ENCODE data around the gene MAP7D1. TPM values are rescaled to one million over a fixed set of nuclear protein-coding genes. Genes with fewer than 3 reads are reported as not detected.
"Not testable (repeated sequence)": the region's sequence is repeated elsewhere in the genome, so short reads cannot be mapped to it uniquely, and the experiment has no call there.

The MAP7D1 gene
- total RNA-seq, 4 donors from 2014 or later: 376 to 967 (median 474) TPM

GRCh38 chr1:36211841-36212240, 55.9 kb downstream of the MAP7D1 start:
- H3K4me3 ChIP-seq: no peak overlapping the region
- no peaks in the 10 kb centered on the region for H3K9me3 ChIP-seq
- H3K27me3 ChIP-seq: no peaks in the 10 kb centered on the region
- no peaks in the 10 kb centered on the region for H3K36me3 ChIP-seq
- H3K27ac ChIP-seq: peak overlapping the region in 1 of 4 donors; percentile 26
- ATAC-seq: no peak
- no peak for DNase-seq
- no peak for TF ChIP-seq CTCF (IDR thresholded peaks at IDR 0.05 in 4 of 5, conservative IDR thresholded peaks at IDR 0.05 in 1 of 5)
- peaks cover 18 to 30% of the 10 kb centered on the region in 2 donors for H3K4me1 ChIP-seq
- intact Hi-C loops (cut with DNase I; ENCODE audit: low total_unique reads) (no loop called here), in situ Hi-C loops (cut with MboI; ENCODE audit: low sequenced_read_pairs in 4 of 4) (no loop called here)

GRCh38 chr1:36212782-36213181, 56.8 kb downstream of the MAP7D1 start:
- Histone ChIP-seq H3K4me1 (peaks cover 9 to 20% of the 10 kb centered on the region in 2 donors), H3K27ac (no peak overlapping the region), H3K27me3 (no peaks in the 10 kb centered on the region), H3K4me3 (no peak overlapping the region), H3K9me3 (no peaks in the 10 kb centered on the region), H3K36me3 (no peaks in the 10 kb centered on the region)
- ATAC-seq (no peak), DNase-seq (no peak)
- TF ChIP-seq CTCF (IDR thresholded peaks at IDR 0.05 in 4 of 5, conservative IDR thresholded peaks at IDR 0.05 in 1 of 5) (no peak), POLR2A (IDR thresholded peaks at IDR 0.05) (no peak)
- intact Hi-C loops (cut with DNase I; ENCODE audit: low total_unique reads): no loop called here
- in situ Hi-C loops (cut with MboI; ENCODE audit: low sequenced_read_pairs in 4 of 4): no loop called here

GRCh38 chr1:36217670-36218069, 61.7 kb downstream of the MAP7D1 start:
- peaks cover 0 to 2% of the 10 kb centered on the region in 2 donors for H3K4me1 ChIP-seq
- no peak for DNase-seq
- in situ Hi-C loops (cut with MboI; ENCODE audit: low sequenced_read_pairs in 4 of 4): no loop called here
- intact Hi-C loops (cut with DNase I; ENCODE audit: low total_unique reads): no loop called here
- no peak overlapping the region for H3K4me3 ChIP-seq
- TF ChIP-seq CTCF (IDR thresholded peaks at IDR 0.05 in 4 of 5, conservative IDR thresholded peaks at IDR 0.05 in 1 of 5) (peak in 3 of 5 experiments; percentile 24 to 50 (median 45)), POLR2A (IDR thresholded peaks at IDR 0.05) (no peak)
- no peaks in the 10 kb centered on the region for H3K36me3 ChIP-seq
- peak; percentile 84 to 86 for ATAC-seq
- no peaks in the 10 kb centered on the region for H3K9me3 ChIP-seq
- no peaks in the 10 kb centered on the region for H3K27me3 ChIP-seq
- H3K27ac ChIP-seq: peak overlapping the region; percentile 34 to 71 (median 44)

GRCh38 chr1:36221901-36222300, 65.9 kb downstream of the MAP7D1 start:
- H3K9me3 ChIP-seq; DNase-seq; in situ Hi-C loops (cut with MboI; ENCODE audit: low sequenced_read_pairs in 4 of 4); H3K27me3 ChIP-seq; H3K4me3 ChIP-seq; ATAC-seq; intact Hi-C loops (cut with DNase I; ENCODE audit: low total_unique reads); H3K36me3 ChIP-seq: not testable (repeated sequence)
- Histone ChIP-seq H3K4me1 (peaks cover 20 to 31% of the 10 kb centered on the region in 2 donors), H3K27ac (peak overlapping the region in 2 of 4 donors; percentile 89 to 96)

GRCh38 chr1:36222481-36223380, 66.8 kb downstream of the MAP7D1 start:
- H3K27me3 ChIP-seq: no peaks in the 10 kb centered on the region
- H3K9me3 ChIP-seq: no peaks in the 10 kb centered on the region
- TF ChIP-seq CTCF (IDR thresholded peaks at IDR 0.05 in 4 of 5, conservative IDR thresholded peaks at IDR 0.05 in 1 of 5) (no peak), POLR2A (IDR thresholded peaks at IDR 0.05) (no peak)
- peak overlapping the region; percentile 52 to 92 (median 70) for H3K4me3 ChIP-seq
- ATAC-seq (no peak), DNase-seq (no peak)
- H3K27ac ChIP-seq: peak overlapping the region; percentile 89 to 99 (median 95)
- peaks cover 0 to 4% of the 10 kb centered on the region in 2 donors for H3K36me3 ChIP-seq
- peaks cover 28 to 38% of the 10 kb centered on the region in 2 donors for H3K4me1 ChIP-seq
- in situ Hi-C loops (cut with MboI; ENCODE audit: low sequenced_read_pairs in 4 of 4) (no loop called here), intact Hi-C loops (cut with DNase I; ENCODE audit: low total_unique reads) (no loop called here)
